SK-N-SH treated with all-trans-retinoic acid at 6 μM for 48 hours (cell line): ENCODE measurements around the gene SLC35B1.

ENCODE experiments used
- ARNTL ChIP-seq: fragments of 450-650 bp; formaldehyde crosslinking; IDR thresholded peaks from 2 replicates; pipeline ENCODE4 v1.5.0; 2020; ENCODE audit warnings: low read depth, mild to moderate bottlenecking, moderate library complexity, borderline replicate concordance
- GLIS3 ChIP-seq: fragments of 250-450 bp; sonication (Bioruptor Pico); IDR thresholded peaks from 2 replicates; pipeline ENCODE4 v1.5.0; 2020; ENCODE audit warnings: mild to moderate bottlenecking, moderate library complexity
- PATZ1 ChIP-seq: fragments of 250-450 bp; sonication (Bioruptor Pico); IDR thresholded peaks from 2 replicates; pipeline ENCODE4 v1.8.0; 2020; ENCODE audit warnings: mild to moderate bottlenecking, moderate library complexity, borderline replicate concordance
- PPARA ChIP-seq: fragments of 250-450 bp; sonication (Bioruptor Pico); IDR thresholded peaks from 2 replicates; pipeline ENCODE4 v1.5.0; 2020; ENCODE audit warnings: mild to moderate bottlenecking, borderline replicate concordance
- ZC3H10 ChIP-seq: fragments of 250-450 bp; sonication (Bioruptor Pico); IDR thresholded peaks from 2 replicates; pipeline ENCODE4 v1.5.1; 2021; ENCODE audit warnings: mild to moderate bottlenecking, moderate library complexity
- ZFP3 ChIP-seq: fragments of 250-450 bp; sonication (Bioruptor Pico); IDR thresholded peaks from 2 replicates; pipeline ENCODE4 v1.5.0; 2020; ENCODE audit warnings: mild to moderate bottlenecking, moderate library complexity
- ZFP30 ChIP-seq: fragments of 450-650 bp; formaldehyde crosslinking; IDR thresholded peaks from 2 replicates; pipeline ENCODE4 v1.5.0; 2022; ENCODE audit warnings: mild to moderate bottlenecking, moderate library complexity
- ZNF565 ChIP-seq: fragments of 450-650 bp; formaldehyde crosslinking; conservative IDR thresholded peaks from 2 replicates; pipeline ENCODE4 v1.5.0; 2020; ENCODE audit warnings: low read depth, mild to moderate bottlenecking, moderate library complexity
- ZNF8 ChIP-seq: fragments of 450-650 bp; formaldehyde crosslinking; IDR thresholded peaks from 2 replicates; pipeline ENCODE4 v1.5.0; 2020; ENCODE audit warnings: mild to moderate bottlenecking, moderate library complexity
- TF ChIP-seq, protein P1 (sequence below): fragments of 250-450 bp; sonication (Bioruptor Pico); IDR thresholded peaks from 2 replicates; pipeline ENCODE4 v1.5.1; 2020; ENCODE audit warnings: low read depth, mild to moderate bottlenecking, moderate library complexity
- TF ChIP-seq, protein P2 (sequence below): fragments of 250-450 bp; sonication (Bioruptor Pico); IDR thresholded peaks from 2 replicates; pipeline ENCODE4 v1.5.1; 2021; ENCODE audit warnings: mild to moderate bottlenecking, moderate library complexity
- TF ChIP-seq, protein P3 (sequence below): fragments of 250-450 bp; sonication (Bioruptor Pico); IDR thresholded peaks from 2 replicates; pipeline ENCODE4 v1.8.0; 2021; ENCODE audit warnings: low read depth, mild to moderate bottlenecking, moderate library complexity, borderline replicate concordance

DNA sequence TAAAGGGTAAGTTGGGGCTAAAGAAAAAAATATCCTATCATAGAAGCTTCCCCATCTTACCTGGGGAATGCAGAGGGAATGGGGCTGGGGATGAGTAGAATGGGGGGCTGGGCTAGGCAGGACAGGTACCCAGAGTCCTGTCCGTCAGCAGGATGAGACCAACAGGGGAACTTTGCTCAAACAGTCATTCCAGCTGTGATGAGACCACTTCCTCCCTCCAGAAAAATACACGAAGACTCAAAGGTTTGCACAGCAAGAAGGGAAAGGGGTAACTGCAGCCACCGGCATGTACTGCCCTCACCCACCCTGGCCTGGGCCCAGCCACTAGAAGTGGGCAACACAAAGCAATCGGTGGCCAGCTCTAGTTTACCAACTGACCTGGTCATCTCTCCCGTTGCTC is 20.7 kb upstream of the SLC35B1 start:
- TF ChIP-seq ZFP30 (CRISPR knock-in tag) (no peak), PATZ1 (CRISPR knock-in tag) (no peak), PPARA (no peak), ZNF8 (CRISPR knock-in tag) (no peak), GLIS3 (CRISPR knock-in tag) (no peak), ZFP3 (no peak), ZC3H10 (no peak), ARNTL (CRISPR knock-in tag) (no peak), ZNF565 (CRISPR knock-in tag) (no peak)
- TF ChIP-seq, protein P1, sequence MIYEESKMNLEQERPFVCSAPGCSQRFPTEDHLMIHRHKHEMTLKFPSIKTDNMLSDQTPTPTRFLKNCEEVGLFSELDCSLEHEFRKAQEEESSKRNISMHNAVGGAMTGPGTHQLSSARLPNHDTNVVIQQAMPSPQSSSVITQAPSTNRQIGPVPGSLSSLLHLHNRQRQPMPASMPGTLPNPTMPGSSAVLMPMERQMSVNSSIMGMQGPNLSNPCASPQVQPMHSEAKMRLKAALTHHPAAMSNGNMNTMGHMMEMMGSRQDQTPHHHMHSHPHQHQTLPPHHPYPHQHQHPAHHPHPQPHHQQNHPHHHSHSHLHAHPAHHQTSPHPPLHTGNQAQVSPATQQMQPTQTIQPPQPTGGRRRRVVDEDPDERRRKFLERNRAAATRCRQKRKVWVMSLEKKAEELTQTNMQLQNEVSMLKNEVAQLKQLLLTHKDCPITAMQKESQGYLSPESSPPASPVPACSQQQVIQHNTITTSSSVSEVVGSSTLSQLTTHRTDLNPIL (CRISPR knock-in tag) = no peak
- TF ChIP-seq, protein P2, sequence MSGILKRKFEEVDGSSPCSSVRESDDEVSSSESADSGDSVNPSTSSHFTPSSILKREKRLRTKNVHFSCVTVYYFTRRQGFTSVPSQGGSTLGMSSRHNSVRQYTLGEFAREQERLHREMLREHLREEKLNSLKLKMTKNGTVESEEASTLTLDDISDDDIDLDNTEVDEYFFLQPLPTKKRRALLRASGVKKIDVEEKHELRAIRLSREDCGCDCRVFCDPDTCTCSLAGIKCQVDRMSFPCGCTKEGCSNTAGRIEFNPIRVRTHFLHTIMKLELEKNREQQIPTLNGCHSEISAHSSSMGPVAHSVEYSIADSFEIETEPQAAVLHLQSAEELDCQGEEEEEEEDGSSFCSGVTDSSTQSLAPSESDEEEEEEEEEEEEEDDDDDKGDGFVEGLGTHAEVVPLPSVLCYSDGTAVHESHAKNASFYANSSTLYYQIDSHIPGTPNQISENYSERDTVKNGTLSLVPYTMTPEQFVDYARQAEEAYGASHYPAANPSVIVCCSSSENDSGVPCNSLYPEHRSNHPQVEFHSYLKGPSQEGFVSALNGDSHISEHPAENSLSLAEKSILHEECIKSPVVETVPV (CRISPR knock-in tag) = no peak
- TF ChIP-seq, protein P3, sequence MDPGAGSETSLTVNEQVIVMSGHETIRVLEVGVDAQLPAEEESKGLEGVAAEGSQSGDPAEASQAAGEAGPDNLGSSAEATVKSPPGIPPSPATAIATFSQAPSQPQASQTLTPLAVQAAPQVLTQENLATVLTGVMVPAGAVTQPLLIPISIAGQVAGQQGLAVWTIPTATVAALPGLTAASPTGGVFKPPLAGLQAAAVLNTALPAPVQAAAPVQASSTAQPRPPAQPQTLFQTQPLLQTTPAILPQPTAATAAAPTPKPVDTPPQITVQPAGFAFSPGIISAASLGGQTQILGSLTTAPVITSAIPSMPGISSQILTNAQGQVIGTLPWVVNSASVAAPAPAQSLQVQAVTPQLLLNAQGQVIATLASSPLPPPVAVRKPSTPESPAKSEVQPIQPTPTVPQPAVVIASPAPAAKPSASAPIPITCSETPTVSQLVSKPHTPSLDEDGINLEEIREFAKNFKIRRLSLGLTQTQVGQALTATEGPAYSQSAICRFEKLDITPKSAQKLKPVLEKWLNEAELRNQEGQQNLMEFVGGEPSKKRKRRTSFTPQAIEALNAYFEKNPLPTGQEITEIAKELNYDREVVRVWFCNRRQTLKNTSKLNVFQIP (CRISPR knock-in tag) = no peak
